ENCODE measurements around the gene SCARF2.
"Not testable (repeated sequence)": the region's sequence is repeated elsewhere in the genome, so short reads cannot be mapped to it uniquely, and the experiment has no call there.

The SCARF2 gene

GRCh38 chr22:20475115-20475436, 37.5 kb upstream of the SCARF2 start:
- Histone ChIP-seq H3K36me3 (ENCODE audit: control insufficient read depth, low read length) (no peaks in the 10 kb centered on the region), H3K79me2 (ENCODE audit: control insufficient read depth, low read length) (no peaks in the 10 kb centered on the region), H3K4me2 (ENCODE audit: low read length) (no peak overlapping the region), H3F3A (ENCODE audit: control insufficient read depth, insufficient read depth) (no peaks in the 10 kb centered on the region), H3K9me2 (replicated peaks; ENCODE audit: control insufficient read depth, low read length) (no peaks in the 10 kb centered on the region), H4K20me1 (ENCODE audit: control insufficient read depth, insufficient read depth, low read depth, low read length) (no peaks in the 10 kb centered on the region), H3K27ac (ENCODE audit: low read depth, low read length) (no peak overlapping the region), H3K4me1 (ENCODE audit: control insufficient read depth, low read length) (no peaks in the 10 kb centered on the region), H3K27me3 (ENCODE audit: control insufficient read depth, low read length) (no peaks in the 10 kb centered on the region), H3K9me3 (ENCODE audit: control insufficient read depth, insufficient read depth, low read length) (no peaks in the 10 kb centered on the region), H3K4me3 (ENCODE audit: low read length) (no peak overlapping the region)
- TF ChIP-seq EZH2phosphoT487 (IDR thresholded peaks at IDR 0.05; ENCODE audit: borderline replicate concordance, low read length), result no peak
- no peak for TF ChIP-seq CTCF (IDR thresholded peaks at IDR 0.05; ENCODE audit: low read depth, low read length, poor library complexity, severe bottlenecking)

GRCh38 chr22:20472629-20473442, 35.2 kb upstream of the SCARF2 start:
- Histone ChIP-seq H3K4me2 (ENCODE audit: low read length) (no peak overlapping the region), H3K4me1 (ENCODE audit: control insufficient read depth, low read length) (no peaks in the 10 kb centered on the region), H3K9me2 (replicated peaks; ENCODE audit: control insufficient read depth, low read length) (no peaks in the 10 kb centered on the region), H3K4me3 (ENCODE audit: low read length) (no peak overlapping the region), H3K9me3 (ENCODE audit: control insufficient read depth, insufficient read depth, low read length) (no peaks in the 10 kb centered on the region), H3K36me3 (ENCODE audit: control insufficient read depth, low read length) (no peaks in the 10 kb centered on the region), H3K79me2 (ENCODE audit: control insufficient read depth, low read length) (no peaks in the 10 kb centered on the region), H3K27me3 (ENCODE audit: control insufficient read depth, low read length) (no peaks in the 10 kb centered on the region), H3F3A (ENCODE audit: control insufficient read depth, insufficient read depth) (no peaks in the 10 kb centered on the region), H4K20me1 (ENCODE audit: control insufficient read depth, insufficient read depth, low read depth, low read length) (no peaks in the 10 kb centered on the region), H3K27ac (ENCODE audit: low read depth, low read length) (no peak overlapping the region)
- TF ChIP-seq EZH2phosphoT487 (IDR thresholded peaks at IDR 0.05; ENCODE audit: borderline replicate concordance, low read length), result no peak
- TF ChIP-seq CTCF (IDR thresholded peaks at IDR 0.05; ENCODE audit: low read depth, low read length, poor library complexity, severe bottlenecking), result no peak

GRCh38 chr22:20471126-20471833, 33.7 kb upstream of the SCARF2 start:
- Histone ChIP-seq H3K36me3 (ENCODE audit: control insufficient read depth, low read length) (no peaks in the 10 kb centered on the region), H3K9me3 (ENCODE audit: control insufficient read depth, insufficient read depth, low read length) (no peaks in the 10 kb centered on the region), H3K79me2 (ENCODE audit: control insufficient read depth, low read length) (no peaks in the 10 kb centered on the region), H3K27me3 (ENCODE audit: control insufficient read depth, low read length) (no peaks in the 10 kb centered on the region), H3K4me2 (ENCODE audit: low read length) (no peak overlapping the region), H4K20me1 (ENCODE audit: control insufficient read depth, insufficient read depth, low read depth, low read length) (no peaks in the 10 kb centered on the region), H3F3A (ENCODE audit: control insufficient read depth, insufficient read depth) (no peaks in the 10 kb centered on the region), H3K4me3 (ENCODE audit: low read length) (no peak overlapping the region), H3K4me1 (ENCODE audit: control insufficient read depth, low read length) (no peaks in the 10 kb centered on the region), H3K9me2 (replicated peaks; ENCODE audit: control insufficient read depth, low read length) (no peaks in the 10 kb centered on the region), H3K27ac (ENCODE audit: low read depth, low read length) (no peak overlapping the region)
- TF ChIP-seq EZH2phosphoT487 (IDR thresholded peaks at IDR 0.05; ENCODE audit: borderline replicate concordance, low read length) (no peak), CTCF (IDR thresholded peaks at IDR 0.05; ENCODE audit: low read depth, low read length, poor library complexity, severe bottlenecking) (no peak)

GRCh38 chr22:20470525-20470924, 32.9 kb upstream of the SCARF2 start:
- not testable (repeated sequence) for H3K79me2 ChIP-seq (ENCODE audit: control insufficient read depth, low read length); H3K36me3 ChIP-seq (ENCODE audit: control insufficient read depth, low read length); H3K9me2 ChIP-seq (replicated peaks; ENCODE audit: control insufficient read depth, low read length); H3K4me2 ChIP-seq (ENCODE audit: low read length); H3K9me3 ChIP-seq (ENCODE audit: control insufficient read depth, insufficient read depth, low read length); H3F3A ChIP-seq (ENCODE audit: control insufficient read depth, insufficient read depth); H4K20me1 ChIP-seq (ENCODE audit: control insufficient read depth, insufficient read depth, low read depth, low read length); H3K27me3 ChIP-seq (ENCODE audit: control insufficient read depth, low read length); H3K4me3 ChIP-seq (ENCODE audit: low read length); H3K4me1 ChIP-seq (ENCODE audit: control insufficient read depth, low read length); H3K27ac ChIP-seq (ENCODE audit: low read depth, low read length)
